Measurements from ENCODE around the gene MBNL1.
"Not testable (repeated sequence)": the region's sequence is repeated elsewhere in the genome, so short reads cannot be mapped to it uniquely, and the experiment has no call there.

Gene MBNL1

DNA sequence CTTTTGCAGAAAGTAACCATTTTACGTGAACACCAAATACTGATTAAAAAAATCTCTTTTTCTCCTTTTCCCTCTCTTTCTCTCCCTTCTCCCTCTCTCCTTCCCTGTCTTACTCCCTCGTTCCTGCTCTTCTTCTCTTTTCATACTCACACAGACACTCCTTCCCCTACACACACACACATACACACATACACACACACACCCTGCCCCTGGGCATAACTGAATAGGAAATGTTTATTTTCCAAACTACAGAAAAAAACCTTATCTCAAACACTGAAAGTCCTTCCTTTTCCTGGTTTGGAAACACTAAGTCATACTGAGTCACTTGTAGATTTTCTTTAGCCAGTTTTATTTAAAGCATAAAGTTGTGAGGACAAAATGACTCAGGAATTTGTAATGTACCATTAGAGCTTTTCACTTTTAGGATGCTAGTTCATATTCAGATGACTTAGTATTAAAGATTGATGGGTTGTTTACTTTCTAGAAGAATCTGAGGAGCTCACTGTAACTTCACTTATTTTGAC lies 62.4 kb downstream of the MBNL1 start:
- Mint-ChIP-seq H3K36me3 (ENCODE audit: low read depth) (peaks cover 7% of the 10 kb centered on the region), H3K4me3 (no peak overlapping the region), H3K4me1 (no peaks in the 10 kb centered on the region), H3K9me3 (peaks cover 5% of the 10 kb centered on the region), H3K27me3 (ENCODE audit: low read depth, poor library complexity) (peaks cover 3% of the 10 kb centered on the region), H3K27ac (peak overlapping the region; percentile 1)
- TF ChIP-seq, protein P1, sequence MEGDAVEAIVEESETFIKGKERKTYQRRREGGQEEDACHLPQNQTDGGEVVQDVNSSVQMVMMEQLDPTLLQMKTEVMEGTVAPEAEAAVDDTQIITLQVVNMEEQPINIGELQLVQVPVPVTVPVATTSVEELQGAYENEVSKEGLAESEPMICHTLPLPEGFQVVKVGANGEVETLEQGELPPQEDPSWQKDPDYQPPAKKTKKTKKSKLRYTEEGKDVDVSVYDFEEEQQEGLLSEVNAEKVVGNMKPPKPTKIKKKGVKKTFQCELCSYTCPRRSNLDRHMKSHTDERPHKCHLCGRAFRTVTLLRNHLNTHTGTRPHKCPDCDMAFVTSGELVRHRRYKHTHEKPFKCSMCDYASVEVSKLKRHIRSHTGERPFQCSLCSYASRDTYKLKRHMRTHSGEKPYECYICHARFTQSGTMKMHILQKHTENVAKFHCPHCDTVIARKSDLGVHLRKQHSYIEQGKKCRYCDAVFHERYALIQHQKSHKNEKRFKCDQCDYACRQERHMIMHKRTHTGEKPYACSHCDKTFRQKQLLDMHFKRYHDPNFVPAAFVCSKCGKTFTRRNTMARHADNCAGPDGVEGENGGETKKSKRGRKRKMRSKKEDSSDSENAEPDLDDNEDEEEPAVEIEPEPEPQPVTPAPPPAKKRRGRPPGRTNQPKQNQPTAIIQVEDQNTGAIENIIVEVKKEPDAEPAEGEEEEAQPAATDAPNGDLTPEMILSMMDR (IDR thresholded peaks at IDR 0.05) = no peak
- no peak for DNase-seq

DNA sequence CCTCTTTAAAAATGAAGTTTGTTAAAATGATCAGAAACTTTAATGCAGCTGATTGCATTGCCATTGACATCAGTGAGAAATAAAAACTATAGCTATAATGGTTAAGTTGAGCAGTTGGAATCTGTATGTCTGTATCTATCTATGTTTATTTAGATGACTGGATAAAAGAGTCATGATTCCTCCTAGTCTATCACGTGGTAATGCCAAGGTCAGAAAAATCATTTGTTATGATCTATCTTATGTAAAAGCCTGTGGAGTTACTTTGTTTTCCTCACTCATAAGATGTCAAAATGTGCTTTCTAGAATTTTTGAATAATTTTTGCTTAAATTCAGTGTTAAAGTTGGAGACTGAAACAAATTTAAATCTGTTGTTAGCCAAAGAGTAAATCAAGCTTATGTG lies 63.3 kb downstream of the MBNL1 start:
- Mint-ChIP-seq H3K4me1 (no peaks in the 10 kb centered on the region), H3K36me3 (ENCODE audit: low read depth) (peaks cover 3% of the 10 kb centered on the region), H3K27ac (no peak overlapping the region), H3K4me3 (no peak overlapping the region), H3K9me3 (peaks cover 3% of the 10 kb centered on the region), H3K27me3 (ENCODE audit: low read depth, poor library complexity) (peaks cover 3% of the 10 kb centered on the region)
- no peak for DNase-seq
- TF ChIP-seq, protein P1 (IDR thresholded peaks at IDR 0.05) = no peak

DNA sequence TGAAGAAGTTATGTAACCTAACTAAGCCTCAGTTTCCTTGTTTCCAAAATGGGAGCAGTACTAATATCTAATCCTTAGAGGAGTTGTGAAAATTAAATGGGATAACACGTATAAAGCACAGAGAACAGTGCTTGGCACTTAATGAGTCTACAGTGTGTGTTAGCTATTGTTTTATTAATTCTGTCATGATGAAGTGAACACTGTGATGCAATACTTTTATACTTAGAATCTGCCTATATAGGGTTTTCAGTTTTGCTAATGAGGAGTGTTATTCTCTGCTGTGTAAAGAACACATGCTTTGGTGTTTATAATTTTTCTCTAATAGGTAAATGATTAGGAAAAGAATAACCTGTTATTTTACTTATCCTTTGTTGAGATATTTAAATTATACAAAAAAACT lies 65.2 kb downstream of the MBNL1 start:
- TF ChIP-seq, protein P1 (IDR thresholded peaks at IDR 0.05) = no peak
- no peak overlapping the region for H3K4me3 Mint-ChIP-seq
- H3K9me3 Mint-ChIP-seq = no peaks in the 10 kb centered on the region
- H3K4me1 Mint-ChIP-seq = no peaks in the 10 kb centered on the region
- no peak for DNase-seq
- no peaks in the 10 kb centered on the region for H3K36me3 Mint-ChIP-seq (ENCODE audit: low read depth)
- peaks cover 3% of the 10 kb centered on the region for H3K27me3 Mint-ChIP-seq (ENCODE audit: low read depth, poor library complexity)
- H3K27ac Mint-ChIP-seq = no peak overlapping the region

DNA sequence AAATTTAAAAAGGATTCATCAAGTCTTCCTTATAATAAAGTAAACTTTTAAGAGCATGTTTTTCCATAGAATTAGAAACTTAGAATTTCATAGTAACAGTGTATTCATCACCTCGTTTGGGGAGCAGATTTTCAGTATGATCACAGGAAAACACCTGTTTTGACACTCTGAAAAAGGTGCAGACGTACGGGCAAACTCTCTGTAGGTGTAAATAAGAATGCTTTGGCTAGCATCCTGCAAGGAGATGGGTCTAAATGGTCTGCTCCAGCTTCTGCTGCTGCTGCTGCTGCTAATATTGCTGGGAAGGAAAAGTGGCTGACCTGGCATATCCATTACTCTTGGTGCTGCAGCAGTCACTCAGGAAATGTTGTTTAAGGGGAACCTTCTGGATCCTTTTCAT lies 66.0 kb downstream of the MBNL1 start:
- H3K4me1 Mint-ChIP-seq = no peaks in the 10 kb centered on the region
- no peak for DNase-seq
- H3K27me3 Mint-ChIP-seq (ENCODE audit: low read depth, poor library complexity) = peaks cover 3% of the 10 kb centered on the region
- H3K9me3 Mint-ChIP-seq = no peaks in the 10 kb centered on the region
- H3K27ac Mint-ChIP-seq = no peak overlapping the region
- TF ChIP-seq, protein P1 (IDR thresholded peaks at IDR 0.05) = no peak
- H3K36me3 Mint-ChIP-seq (ENCODE audit: low read depth) = no peaks in the 10 kb centered on the region
- no peak overlapping the region for H3K4me3 Mint-ChIP-seq

DNA sequence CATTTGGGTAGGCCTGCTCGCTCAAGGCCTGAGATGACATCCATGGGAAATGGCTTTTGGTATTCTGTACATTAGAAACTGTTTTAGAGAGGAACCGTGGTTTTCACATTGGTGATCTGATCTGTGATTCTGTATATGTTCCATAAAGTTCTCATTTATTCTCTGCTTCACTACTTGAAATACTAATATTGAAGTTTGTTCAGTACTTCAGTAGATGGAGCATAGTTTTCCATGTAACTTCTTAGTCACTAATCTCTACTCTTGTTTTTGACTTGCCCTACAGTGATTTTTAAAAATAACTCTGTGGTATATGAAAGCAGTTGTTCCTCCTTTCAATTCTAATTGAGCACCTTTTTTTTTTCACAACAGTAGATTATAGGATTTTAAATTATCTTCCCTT lies 66.5 kb downstream of the MBNL1 start:
- no peaks in the 10 kb centered on the region for H3K36me3 Mint-ChIP-seq (ENCODE audit: low read depth)
- TF ChIP-seq, protein P1 (IDR thresholded peaks at IDR 0.05) = no peak
- no peak for DNase-seq
- no peaks in the 10 kb centered on the region for H3K4me1 Mint-ChIP-seq
- no peak overlapping the region for H3K27ac Mint-ChIP-seq
- H3K9me3 Mint-ChIP-seq = no peaks in the 10 kb centered on the region
- peaks cover 3% of the 10 kb centered on the region for H3K27me3 Mint-ChIP-seq (ENCODE audit: low read depth, poor library complexity)
- H3K4me3 Mint-ChIP-seq = no peak overlapping the region

DNA sequence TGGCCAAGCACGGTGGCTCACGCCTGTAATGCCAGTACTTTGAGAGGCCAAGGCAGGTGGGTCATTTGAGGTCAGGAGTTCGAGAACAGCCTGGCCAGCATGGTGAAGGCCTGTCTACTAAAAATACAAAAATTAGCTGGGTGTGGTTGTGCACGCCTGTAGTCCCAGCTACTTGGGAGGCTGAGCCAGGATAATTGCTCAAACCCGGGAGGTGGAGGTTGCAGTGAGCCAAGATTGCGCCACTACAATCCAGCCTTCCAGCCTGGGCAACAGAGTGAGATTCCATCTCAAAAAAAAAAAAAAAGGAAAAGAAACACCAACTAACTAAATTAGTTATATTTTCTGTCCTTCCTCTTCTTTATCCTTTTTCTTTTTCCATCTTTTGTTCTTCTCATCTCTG lies 68.6 kb downstream of the MBNL1 start:
- H3K4me3 Mint-ChIP-seq; H3K27me3 Mint-ChIP-seq (ENCODE audit: low read depth, poor library complexity); H3K27ac Mint-ChIP-seq; H3K4me1 Mint-ChIP-seq; H3K9me3 Mint-ChIP-seq; DNase-seq; H3K36me3 Mint-ChIP-seq (ENCODE audit: low read depth): not testable (repeated sequence)

Data from nephron progenitor cell (in vitro differentiated cells).